GM12878 (cell line): ENCODE results near the gene DDX4. TPM values are rescaled to one million over a fixed set of nuclear protein-coding genes. Genes with fewer than 3 reads are reported as not detected.

ENCODE experiments used
- ATAC-seq: fragments of 200-7000 bp; cut with Tn5 transposase; 3 replicates; pipeline ENCODE4 v1.9.1; 2020; ENCODE audit warnings: mild to moderate bottlenecking, moderate library complexity
- BruUV-seq: library from RNA; stranded (reverse); fragments of 400-500 nt; replicated peaks from 2 replicates; lab custom pipeline; 2021; lab: Mats Ljungman, UMichigan
- CTCF ChIA-PET: fragments of 300-600 bp; sonication (Branson Sonifier 250); formaldehyde crosslinking; extraction: SDS; loops from one replicate; lab custom pipeline; 2021; ENCODE audit warnings: inconsistent platforms; lab: Yijun Ruan, JAX
- POLR2A ChIA-PET: fragments of 350-600 bp; formaldehyde crosslinking; extraction: SDS; loops from one replicate; lab custom pipeline; 2021; ENCODE audit warnings: inconsistent platforms; lab: Charles Lee
- RAD21 ChIA-PET: fragments of 300-600 bp; sonication (Branson Sonifier 250); formaldehyde crosslinking; loops from one replicate; lab custom pipeline; 2023; ENCODE audit warnings: antibody characterized with exemption; ENCODE audit not compliant: unreplicated experiment; lab: Charles Lee
- SMC1A ChIA-PET: fragments of 300-600 bp; sonication (Branson Sonifier 250); formaldehyde crosslinking; loops from one replicate; lab custom pipeline; 2023; ENCODE audit not compliant: unreplicated experiment, uncharacterized antibody; lab: Charles Lee
- DNase-seq: peaks from one replicate; pipeline ENCODE4 v3.0.0-alpha.2; 2011; ENCODE audit warnings: low read depth, low spot score
- FAIRE-seq: peaks from 3 replicates; lab custom pipeline; 2011; peaks lifted over from hg19 to GRCh38; lab: Jason Lieb, UNC
- H2AFZ ChIP-seq: 2 replicates; pipeline ENCODE4 v1.6.0; 2011; ENCODE audit warnings: low read depth, low read length, control low read depth; ENCODE audit not compliant: control insufficient read depth
- H3K27ac ChIP-seq: 2 replicates; pipeline ENCODE4 v1.5.1; 2011; ENCODE audit warnings: control low read depth; ENCODE audit not compliant: control insufficient read depth, insufficient read depth
- H3K27me3 ChIP-seq, 2 experiments: replicated peaks in 1 of 2; 2 replicates each; pipeline versions ENCODE4 v1.6.0 to v1.6.1; 2011; ENCODE audit warnings: low read length in 1 of 2; ENCODE audit not compliant: control insufficient read depth in 2 of 2, insufficient read depth in 2 of 2
- H3K36me3 ChIP-seq, 2 experiments: 2 replicates each; pipeline ENCODE4 v1.5.1; 2011; ENCODE audit warnings: low read length in 1 of 2; ENCODE audit not compliant: control insufficient read depth in 2 of 2, insufficient read depth in 2 of 2
- H3K4me1 ChIP-seq: 2 replicates; pipeline ENCODE4 v1.6.1; 2011; ENCODE audit warnings: mild to moderate bottlenecking, low read length, moderate library complexity, mixed read lengths; ENCODE audit not compliant: control insufficient read depth, insufficient read depth
- H3K4me2 ChIP-seq: 2 replicates; pipeline ENCODE4 v1.6.0; 2011; ENCODE audit warnings: control low read depth; ENCODE audit not compliant: control insufficient read depth, insufficient read depth
- H3K4me3 ChIP-seq: fragments of 200-600 bp; sonication (generic); 2 replicates; pipeline ENCODE4 v1.5.1; 2016
- H3K79me2 ChIP-seq: 2 replicates; pipeline ENCODE4 v1.6.0; 2011; ENCODE audit warnings: low read length; ENCODE audit not compliant: control insufficient read depth, insufficient read depth
- H3K9ac ChIP-seq: 2 replicates; pipeline ENCODE4 v1.8.0; 2011; ENCODE audit warnings: low read length, control low read depth, mixed read lengths; ENCODE audit not compliant: control insufficient read depth, insufficient read depth
- H3K9me3 ChIP-seq: replicated peaks from 3 replicates; pipeline ENCODE4 v1.5.1; 2011; ENCODE audit warnings: mild to moderate bottlenecking, low read length; ENCODE audit not compliant: control insufficient read depth, insufficient read depth
- H4K20me1 ChIP-seq: 2 replicates; pipeline ENCODE4 v1.6.0; 2011; ENCODE audit not compliant: control insufficient read depth, insufficient read depth
- ASH2L ChIP-seq: fragments of 300-600, 200-600 bp; sonication (generic); IDR thresholded peaks from 2 replicates; pipeline ENCODE4 v1.6.1; 2017; ENCODE audit warnings: low read depth, mild to moderate bottlenecking, borderline replicate concordance
- CBFB ChIP-seq: IDR thresholded peaks from 2 replicates; pipeline ENCODE4 v1.6.1; 2016; ENCODE audit warnings: antibody characterized with exemption, low read depth
- CHD2 ChIP-seq: IDR thresholded peaks from 2 replicates; pipeline ENCODE4 v1.6.1; 2011; ENCODE audit warnings: low read depth, low read length, improper control_type of control experiment, borderline replicate concordance
- DPF2 ChIP-seq: fragments of 450-650 bp; IDR thresholded peaks from 2 replicates; pipeline ENCODE4 v1.6.1; 2017; ENCODE audit warnings: mild to moderate bottlenecking
- EGR1 ChIP-seq, 2 experiments: IDR thresholded peaks; 1 replicate in 1 of 2; 2 replicates in 1 of 2; pipeline ENCODE4 v1.6.1; 2011 to 2012; ENCODE audit warnings: low read depth in 2 of 2, low read length in 2 of 2, borderline replicate concordance in 1 of 2, mild to moderate bottlenecking in 1 of 2, moderate library complexity in 1 of 2
- GABPA ChIP-seq: IDR thresholded peaks from 2 replicates; pipeline ENCODE4 v1.6.1; 2014; ENCODE audit warnings: antibody characterized with exemption, low read depth, mild to moderate bottlenecking, inconsistent platforms
- IRF3 ChIP-seq: fragments of 450-650 bp; IDR thresholded peaks from 2 replicates; pipeline ENCODE4 v1.6.1; 2014; ENCODE audit warnings: mild to moderate bottlenecking
- MTA2 ChIP-seq: fragments of 450-650 bp; IDR thresholded peaks from 2 replicates; pipeline ENCODE4 v1.6.1; 2016; ENCODE audit warnings: low read depth, mild to moderate bottlenecking, moderate library complexity
- NFYB ChIP-seq: IDR thresholded peaks from 2 replicates; pipeline ENCODE4 v1.6.1; 2011; ENCODE audit warnings: low read depth, mild to moderate bottlenecking, low read length, improper control_type of control experiment, moderate library complexity; ENCODE audit not compliant: insufficient read depth
- PBX3 ChIP-seq: IDR thresholded peaks from 2 replicates; pipeline ENCODE4 v1.6.1; 2011; ENCODE audit warnings: mild to moderate bottlenecking, low read depth, low read length, moderate library complexity; ENCODE audit not compliant: insufficient replicate concordance
- POLR2AphosphoS2 ChIP-seq: IDR thresholded peaks from 2 replicates; pipeline ENCODE4 v1.6.1; 2011; ENCODE audit warnings: low read depth, mild to moderate bottlenecking, low read length, improper control_type of control experiment, moderate library complexity
- RAD51 ChIP-seq: fragments of 450-650 bp; IDR thresholded peaks from 2 replicates; pipeline ENCODE4 v1.6.1; 2016; ENCODE audit warnings: moderate library complexity, mild to moderate bottlenecking, inconsistent platforms
- SMAD5 ChIP-seq: IDR thresholded peaks from 2 replicates; pipeline ENCODE4 v1.6.1; 2016; ENCODE audit warnings: antibody characterized with exemption, low read depth
- SREBF1 ChIP-seq: IDR thresholded peaks from 2 replicates; pipeline ENCODE4 v1.6.1; 2012; ENCODE audit warnings: mild to moderate bottlenecking, low read length
- TAF1 ChIP-seq: IDR thresholded peaks from 2 replicates; pipeline ENCODE4 v1.6.1; 2011; ENCODE audit warnings: mild to moderate bottlenecking, low read depth, low read length, borderline replicate concordance
- TCF12 ChIP-seq: IDR thresholded peaks from 2 replicates; pipeline ENCODE4 v1.6.1; 2011; ENCODE audit warnings: low read depth, mild to moderate bottlenecking, low read length
- TCF3 ChIP-seq: IDR thresholded peaks from 2 replicates; pipeline ENCODE4 v1.6.1; 2012; ENCODE audit warnings: low read depth, mild to moderate bottlenecking, low read length, borderline replicate concordance; ENCODE audit not compliant: insufficient read depth
- YY1 ChIP-seq: IDR thresholded peaks from 2 replicates; pipeline ENCODE4 v1.6.1; 2011; ENCODE audit warnings: low read depth, mild to moderate bottlenecking, low read length
- ZSCAN29 ChIP-seq: fragments of 450-650 bp; IDR thresholded peaks from 2 replicates; pipeline ENCODE4 v1.6.1; 2017; ENCODE audit warnings: mild to moderate bottlenecking, moderate library complexity
- ZZZ3 ChIP-seq: IDR thresholded peaks from 2 replicates; pipeline ENCODE4 v1.6.1; 2011; ENCODE audit warnings: low read depth; ENCODE audit not compliant: control insufficient read depth, insufficient read length
- WGBS: methylation state at CpG from one replicate; pipeline ENCODE4 v1.1.6; 2016; ENCODE audit warnings: low lambda C conversion rate; ENCODE audit not compliant: insufficient replicate concordance, insufficient coverage; ENCODE audit errors: missing lambda C conversion rate; 5-methylcytosine and 5-hydroxymethylcytosine counted together
- in situ Hi-C: fragments of 300-500 bp; cut with MboI; formaldehyde crosslinking; loops from 9 replicates; pipeline ENCODE4 v1.14.3; 2018; ENCODE audit warnings: mixed read lengths
- intact Hi-C: fragments of 100-400 bp; cut with micrococcal nuclease; formaldehyde crosslinking; loops from one replicate; pipeline ENCODE4 v1.14.2; 2022; ENCODE audit not compliant: unreplicated experiment
- polyA plus RNA-seq, 11 experiments: library from polyadenylated mRNA; depleted of rRNA in 4 of 11; unstranded in 6 of 11; stranded (reverse) in 5 of 11; fragments of >200 nt; fragmentation: Nextera tagmentation in 4 of 11; fragmentation: Illumina TruSeq in 1 of 11; extraction: Ambion mirVana in 4 of 11; extraction: Trizol in 1 of 11; gene quantifications; 1 replicate in 1 of 11; 2 replicates in 10 of 11; pipeline versions ENCODE4 v1.2.1 to v1.2.3, GENCODE V29; 2011 to 2016; ENCODE audit warnings: inconsistent platforms in 2 of 11, missing spikeins in 2 of 11, low read depth in 1 of 11
- total RNA-seq, 4 experiments: library from RNA; depleted of rRNA in 3 of 4; stranded (reverse); fragments of >200 nt in 3 of 4; fragmentation: Illumina TruSeq in 1 of 4; extraction: Trizol in 1 of 4; gene quantifications; 2 replicates each; pipeline versions ENCODE4 v1.2.1 to v1.2.3, GENCODE V29; 2013 to 2021

Gene DDX4
- total and polyA plus RNA-seq, 10 of the 15 experiments (the other 5 are each of a cell fraction or from before 2014, with no cell fraction given) = 0.05 to 0.36 (median 0.09) TPM; not detected in 4

GRCh38 chr5:55712023-55712859 is 25.6 kb upstream of the DDX4 start, which contains the start of gene SLC38A9:
SLC38A9 (minus strand) TSS chr5:55712324; CDS start chr5:55697958, 14,366 bp downstream.
- H3K9me3 ChIP-seq = no peaks in the 10 kb centered on the region
- WGBS = under 1% methylated on average over 49 of the region's 55 CpGs
- H3K27ac ChIP-seq = peak within 1 kb of the TSS; percentile 51
- peak within 1 kb of the TSS; percentile 95 for H3K4me2 ChIP-seq
- ChIA-PET SMC1A (interaction anchor here (0.6 to 2.7 kb wide), 6 partner anchors 8 to 268 kb away, joined by 3 to 8 read pairs (median 4); no protein-coding TSS in a partner anchor), CTCF (no interaction called here), POLR2A (interaction anchor here (1.3 to 1.4 kb wide), 2 partner anchors 9 to 11 kb away, joined by 4 to 5 read pairs; no protein-coding TSS in a partner anchor), RAD21 (interaction anchor here (0.6 kb wide), 1 partner anchor 449 kb away, joined by 3 read pairs; no protein-coding TSS in a partner anchor)
- H3K4me1 ChIP-seq = peaks cover 4% of the 10 kb centered on the region; the same call in 1 of the 2 replicates
- in situ Hi-C loops = no loop called here
- peak within 1 kb of the TSS; percentile 83 for H3K4me3 ChIP-seq
- peak within 1 kb of the TSS; percentile 92 for H2AFZ ChIP-seq
- H3K36me3 ChIP-seq = no peaks in the 10 kb centered on the region
- FAIRE-seq (peak; percentile 85), ATAC-seq (peak; percentile 99), DNase-seq (peak; percentile 68)
- intact Hi-C loops = loop anchor here (5.0 kb wide), 1 partner anchor 200 kb away; no protein-coding TSS in a partner anchor
- no peaks in the 10 kb centered on the region for H4K20me1 ChIP-seq
- H3K79me2 ChIP-seq = peaks cover 6% of the 10 kb centered on the region
- H3K27me3 ChIP-seq = no peaks in the 10 kb centered on the region
- peak within 1 kb of the TSS; percentile 69 for H3K9ac ChIP-seq
- TSS peak; percentile 90 for BruUV-seq
- TF ChIP-seq TCF3 = no peak
- TF ChIP-seq SREBF1 = peak; percentile 60
- peak; percentile 66; the same call in 1 of the 2 replicates for TF ChIP-seq POLR2AphosphoS2
- TF ChIP-seq IRF3 = peak; percentile 31; the same call in 1 of the 2 replicates
- peak; percentile 67; the same call in 1 of the 2 replicates for TF ChIP-seq CHD2
- 0 out of 2 replicates have a peak, but pooled peaks have one; percentile 73 for TF ChIP-seq ASH2L
- TF ChIP-seq TCF12 = peak; percentile 18; the same call in 1 of the 2 replicates
- TF ChIP-seq SMAD5 = 0 out of 2 replicates have a peak, but pooled peaks have one; percentile 16
- peak in 1 of 2 experiments; percentile 34; a peak in 1 of 3 replicates for TF ChIP-seq EGR1 (IDR thresholded peaks at IDR 0.05; ENCODE audit: borderline replicate concordance in 1 of 2, low read depth in 2 of 2, low read length in 2 of 2)
- TF ChIP-seq TAF1 = no peak
- peak; percentile 62; the same call in 1 of the 2 replicates for TF ChIP-seq CBFB
- no peak for TF ChIP-seq ZSCAN29
- no peak for TF ChIP-seq NFYB
- peak; percentile 39; the same call in 1 of the 2 replicates for TF ChIP-seq DPF2
- TF ChIP-seq RAD51 = peak; percentile 26; the same call in 1 of the 2 replicates
- peak; percentile 83 for TF ChIP-seq PBX3
- no peak for TF ChIP-seq ZZZ3
- TF ChIP-seq GABPA = peak; percentile 85
- TF ChIP-seq MTA2 = no peak
- TF ChIP-seq YY1 = peak; percentile 55; the same call in 1 of the 2 replicates
